ENCODE data around the gene IL13RA2.

Gene IL13RA2

DNA sequence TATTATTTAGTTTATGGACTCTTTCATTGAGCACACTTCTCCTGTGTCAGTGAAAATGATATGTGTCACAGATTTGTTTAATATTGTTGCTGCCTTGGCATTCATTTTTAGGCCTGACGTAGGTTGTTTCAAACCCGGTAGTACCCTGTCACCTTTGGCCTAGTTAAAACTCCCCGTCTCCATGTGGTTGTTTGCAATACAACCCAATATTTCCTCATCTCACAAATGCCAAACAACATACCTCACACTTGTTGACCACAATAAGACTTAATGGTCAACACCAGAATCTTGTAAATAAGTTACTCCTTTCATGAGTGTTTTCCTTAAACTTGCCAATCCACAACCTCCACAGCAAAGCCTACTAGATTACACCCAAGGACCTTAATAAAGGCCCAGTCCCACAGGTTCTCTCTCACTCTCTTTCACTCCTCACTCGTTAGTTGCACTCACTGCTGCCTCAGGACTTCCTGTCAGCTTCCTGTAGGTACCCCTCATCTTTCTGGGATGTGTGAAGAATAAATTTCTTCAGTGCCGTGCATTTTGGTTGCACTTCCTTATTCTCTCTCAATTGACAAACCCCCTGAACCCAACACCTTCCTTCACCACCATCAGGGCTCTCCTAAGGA is 31.3 kb downstream of the IL13RA2 start:
- DNase-seq (ENCODE audit: low spot score): no peak

DNA sequence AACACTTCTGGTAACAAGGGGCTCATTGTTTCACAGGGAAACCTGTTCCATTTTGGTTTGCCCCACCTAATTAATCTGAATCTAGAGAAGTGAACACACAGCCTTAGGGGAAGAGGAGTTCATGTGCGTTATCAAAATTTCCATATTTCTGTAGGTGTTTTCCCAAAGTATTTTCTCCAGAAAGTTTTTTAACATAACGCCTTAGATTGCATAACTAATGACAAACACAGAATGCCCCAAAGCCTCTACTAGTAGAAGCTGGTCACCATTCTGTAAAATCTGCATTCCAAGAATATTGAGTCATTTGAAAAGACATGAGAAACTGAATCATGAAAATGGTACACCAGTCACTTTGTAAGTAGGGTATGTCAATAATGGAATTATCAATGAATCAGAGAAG is 41.1 kb downstream of the IL13RA2 start:
- no peak for DNase-seq (ENCODE audit: low spot score)

DNA sequence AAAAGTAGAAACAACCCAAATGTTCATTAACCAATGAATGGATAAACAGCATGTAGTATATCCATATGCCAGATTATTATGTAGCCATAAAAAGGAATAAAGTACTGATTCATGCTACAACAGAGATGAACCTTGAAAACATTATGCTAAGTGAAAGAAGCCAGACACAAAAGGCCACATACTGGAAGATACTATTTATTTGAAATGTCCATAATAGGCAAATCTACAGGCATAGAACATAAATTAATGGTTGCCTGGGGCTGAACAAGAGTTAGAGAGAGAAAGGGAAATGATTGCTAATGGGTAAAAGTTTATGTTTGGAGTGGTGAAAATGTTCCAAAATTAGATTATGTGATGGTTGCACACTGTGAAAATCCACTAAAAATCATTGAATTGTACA is 44.4 kb downstream of the IL13RA2 start:
- DNase-seq (ENCODE audit: low spot score): no peak

DNA sequence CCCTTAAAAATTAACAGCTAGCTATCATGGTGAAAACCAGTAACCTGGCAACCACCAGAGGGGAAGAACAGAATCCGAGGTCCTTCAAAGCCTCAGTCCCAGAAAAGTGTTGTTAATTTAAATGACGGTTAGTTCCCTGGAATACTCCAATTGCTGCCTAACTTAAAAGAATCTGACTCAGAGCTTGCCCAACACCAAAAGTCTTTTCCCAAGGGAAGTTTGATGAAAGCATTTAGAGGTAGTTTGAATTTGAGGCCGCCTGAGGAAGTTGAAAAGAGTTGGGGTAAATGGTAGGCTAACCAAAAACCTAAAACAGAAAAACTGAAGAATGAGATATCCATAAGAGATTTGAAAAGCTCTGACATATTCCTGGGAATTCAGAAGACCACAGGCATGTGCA is 46.6 kb downstream of the IL13RA2 start:
- DNase-seq (ENCODE audit: low spot score): no peak

DNA sequence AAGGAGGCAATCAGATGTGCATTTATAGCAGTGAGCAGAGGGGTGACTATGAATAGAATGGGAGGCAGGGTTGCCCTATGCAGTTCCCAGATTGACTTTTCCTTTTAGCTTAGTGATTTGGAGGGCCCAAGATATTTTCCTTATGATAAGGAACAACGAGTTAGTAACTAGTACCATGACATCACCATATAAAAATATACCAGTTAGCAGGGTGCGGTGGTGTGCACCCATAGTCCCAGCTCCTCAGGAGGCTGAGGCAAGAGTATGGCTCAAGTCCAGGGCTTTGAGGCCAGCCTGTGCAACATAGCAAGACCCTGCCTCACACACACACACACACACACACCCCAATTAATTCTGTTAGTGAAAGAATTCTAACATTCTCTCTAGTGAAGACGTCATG is 53.0 kb downstream of the IL13RA2 start:
- no peak for DNase-seq (ENCODE audit: low spot score)

DNA sequence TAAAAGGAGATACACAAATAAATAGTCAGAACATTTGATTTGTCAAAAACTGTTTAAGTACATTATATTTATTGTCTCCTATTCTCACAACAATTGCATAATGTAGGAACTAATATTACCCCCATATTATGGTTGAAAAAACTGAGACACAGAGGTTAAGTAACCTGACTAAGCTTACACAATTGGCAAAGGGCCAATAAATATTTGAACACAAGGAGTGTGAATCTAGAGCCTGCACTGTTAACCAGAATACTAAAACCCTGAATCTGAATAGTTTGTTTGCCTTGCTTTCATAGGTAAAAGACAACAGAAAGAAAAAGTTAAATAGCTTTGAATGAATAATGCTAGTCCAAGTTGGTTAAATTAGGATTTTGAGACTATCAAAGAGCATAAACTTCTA is 55.2 kb downstream of the IL13RA2 start:
- DNase-seq (ENCODE audit: low spot score): no peak

DNA sequence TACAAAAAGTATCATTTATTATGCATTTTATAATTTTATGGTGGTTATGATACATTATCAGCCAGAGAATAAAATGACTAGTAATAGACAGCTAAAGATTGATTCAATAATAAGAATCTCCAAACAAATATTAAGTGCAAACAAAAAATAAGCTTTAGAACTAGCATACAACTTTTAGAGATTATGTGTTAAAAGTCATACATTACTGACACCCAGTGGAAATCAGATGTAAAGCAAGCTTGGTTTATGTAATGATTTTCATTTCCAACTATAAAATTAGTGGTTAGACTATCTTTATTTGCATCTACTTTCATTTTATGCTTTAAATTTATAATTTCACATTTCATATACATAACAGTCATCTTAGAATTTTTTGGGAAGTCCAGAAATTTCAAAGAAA is 57.7 kb downstream of the IL13RA2 start:
- no peak for DNase-seq (ENCODE audit: low spot score)
